GM12878 (cell line): Measurements from ENCODE around the gene CFAP107.

ENCODE experiments used
- ATF3 ChIP-seq: IDR thresholded peaks from 2 replicates; pipeline ENCODE4 v1.6.1; 2011; ENCODE audit warnings: low read depth, mild to moderate bottlenecking, low read length, moderate library complexity, borderline replicate concordance; ENCODE audit errors: extremely low read depth
- CHD2 ChIP-seq: IDR thresholded peaks from 2 replicates; pipeline ENCODE4 v1.6.1; 2011; ENCODE audit warnings: low read depth, low read length, improper control_type of control experiment, borderline replicate concordance
- CTCF ChIP-seq, 3 experiments: IDR thresholded peaks in 2 of 3; conservative IDR thresholded peaks in 1 of 3; 2 replicates each; pipeline ENCODE4 v1.5.1; 2011; ENCODE audit warnings: low read depth in 3 of 3, low read length in 3 of 3, mild to moderate bottlenecking in 3 of 3, control low read depth in 2 of 3, moderate library complexity in 2 of 3, inconsistent platforms in 1 of 3, mixed read lengths in 1 of 3; ENCODE audit not compliant: control insufficient read depth in 2 of 3, insufficient read depth in 1 of 3; ENCODE audit errors: extremely low read depth in 1 of 3
- KDM1A ChIP-seq: fragments of 200-600 bp; sonication (generic); IDR thresholded peaks from 2 replicates; pipeline ENCODE4 v1.6.1; 2016; ENCODE audit warnings: borderline replicate concordance
- MYB ChIP-seq: fragments of 150-350 bp; IDR thresholded peaks from 2 replicates; pipeline ENCODE4 v1.6.1; 2014; ENCODE audit warnings: mild to moderate bottlenecking, low read depth, low read length, borderline replicate concordance
- MYC ChIP-seq: IDR thresholded peaks from 2 replicates; pipeline ENCODE4 v1.6.1; 2011; ENCODE audit warnings: mild to moderate bottlenecking, low read length, moderate library complexity, inconsistent platforms; ENCODE audit not compliant: insufficient read depth, insufficient replicate concordance, insufficient read length, severe bottlenecking
- NBN ChIP-seq: fragments of 450-650 bp; IDR thresholded peaks from 2 replicates; pipeline ENCODE4 v1.6.1; 2016
- POLR2A ChIP-seq: IDR thresholded peaks from 2 replicates; pipeline ENCODE4 v1.6.1; 2011; ENCODE audit warnings: low read depth, mild to moderate bottlenecking, low read length
- POLR2AphosphoS5 ChIP-seq: IDR thresholded peaks from 2 replicates; pipeline ENCODE4 v1.6.1; 2011; ENCODE audit warnings: mild to moderate bottlenecking, low read length, inconsistent platforms
- RB1 ChIP-seq: fragments of 450-650 bp; formaldehyde crosslinking; IDR thresholded peaks from 2 replicates; pipeline ENCODE4 v1.6.1; 2017; ENCODE audit warnings: mild to moderate bottlenecking, borderline replicate concordance
- SKIL ChIP-seq: fragments of 450-650 bp; IDR thresholded peaks from 2 replicates; pipeline ENCODE4 v1.6.1; 2017; ENCODE audit warnings: mild to moderate bottlenecking, low read depth, inconsistent platforms; ENCODE audit not compliant: poor library complexity, severe bottlenecking
- SP1 ChIP-seq: IDR thresholded peaks from one replicate; pipeline ENCODE4 v1.6.1; 2011; ENCODE audit warnings: low read depth, low read length
- USF1 ChIP-seq: IDR thresholded peaks from 2 replicates; pipeline ENCODE4 v1.6.1; 2011; ENCODE audit warnings: borderline replicate concordance, low read depth, mild to moderate bottlenecking, moderate library complexity, mixed read lengths, low read length; ENCODE audit not compliant: insufficient read depth; ENCODE audit errors: extremely low read length
- TF ChIP-seq, protein P1 (sequence below): IDR thresholded peaks from 2 replicates; pipeline ENCODE4 v1.6.1; 2012; ENCODE audit warnings: low read length, inconsistent platforms

GRCh38 chr1:12769976-12770505, 24.0 kb downstream of the CFAP107 start:
- TF ChIP-seq POLR2A, result no peak
- no peak for TF ChIP-seq KDM1A
- no peak for TF ChIP-seq CHD2
- no peak for TF ChIP-seq CTCF (IDR thresholded peaks at IDR 0.05 in 2 of 3, conservative IDR thresholded peaks at IDR 0.05 in 1 of 3; ENCODE audit: control insufficient read depth in 2 of 3, extremely low read depth in 1 of 3, insufficient read depth in 1 of 3, low read depth in 3 of 3, low read length in 3 of 3)
- no peak for TF ChIP-seq MYC
- no peak for TF ChIP-seq SP1
- TF ChIP-seq, protein P1, sequence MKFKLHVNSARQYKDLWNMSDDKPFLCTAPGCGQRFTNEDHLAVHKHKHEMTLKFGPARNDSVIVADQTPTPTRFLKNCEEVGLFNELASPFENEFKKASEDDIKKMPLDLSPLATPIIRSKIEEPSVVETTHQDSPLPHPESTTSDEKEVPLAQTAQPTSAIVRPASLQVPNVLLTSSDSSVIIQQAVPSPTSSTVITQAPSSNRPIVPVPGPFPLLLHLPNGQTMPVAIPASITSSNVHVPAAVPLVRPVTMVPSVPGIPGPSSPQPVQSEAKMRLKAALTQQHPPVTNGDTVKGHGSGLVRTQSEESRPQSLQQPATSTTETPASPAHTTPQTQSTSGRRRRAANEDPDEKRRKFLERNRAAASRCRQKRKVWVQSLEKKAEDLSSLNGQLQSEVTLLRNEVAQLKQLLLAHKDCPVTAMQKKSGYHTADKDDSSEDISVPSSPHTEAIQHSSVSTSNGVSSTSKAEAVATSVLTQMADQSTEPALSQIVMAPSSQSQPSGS, result no peak
- no peak for TF ChIP-seq USF1
- TF ChIP-seq ATF3, result no peak
- no peak for TF ChIP-seq RB1
- TF ChIP-seq SKIL, result no peak
- no peak for TF ChIP-seq POLR2AphosphoS5
- TF ChIP-seq NBN, result no peak
- no peak for TF ChIP-seq MYB
